NCI-H128 (cell line): ENCODE results near the gene SAMM50.

ENCODE experiments used
- DNase-seq: peaks from one replicate; lab custom pipeline; 2025; ENCODE audit not compliant: unreplicated experiment; lab: John Stamatoyannopoulos, UW

The SAMM50 gene

DNA sequence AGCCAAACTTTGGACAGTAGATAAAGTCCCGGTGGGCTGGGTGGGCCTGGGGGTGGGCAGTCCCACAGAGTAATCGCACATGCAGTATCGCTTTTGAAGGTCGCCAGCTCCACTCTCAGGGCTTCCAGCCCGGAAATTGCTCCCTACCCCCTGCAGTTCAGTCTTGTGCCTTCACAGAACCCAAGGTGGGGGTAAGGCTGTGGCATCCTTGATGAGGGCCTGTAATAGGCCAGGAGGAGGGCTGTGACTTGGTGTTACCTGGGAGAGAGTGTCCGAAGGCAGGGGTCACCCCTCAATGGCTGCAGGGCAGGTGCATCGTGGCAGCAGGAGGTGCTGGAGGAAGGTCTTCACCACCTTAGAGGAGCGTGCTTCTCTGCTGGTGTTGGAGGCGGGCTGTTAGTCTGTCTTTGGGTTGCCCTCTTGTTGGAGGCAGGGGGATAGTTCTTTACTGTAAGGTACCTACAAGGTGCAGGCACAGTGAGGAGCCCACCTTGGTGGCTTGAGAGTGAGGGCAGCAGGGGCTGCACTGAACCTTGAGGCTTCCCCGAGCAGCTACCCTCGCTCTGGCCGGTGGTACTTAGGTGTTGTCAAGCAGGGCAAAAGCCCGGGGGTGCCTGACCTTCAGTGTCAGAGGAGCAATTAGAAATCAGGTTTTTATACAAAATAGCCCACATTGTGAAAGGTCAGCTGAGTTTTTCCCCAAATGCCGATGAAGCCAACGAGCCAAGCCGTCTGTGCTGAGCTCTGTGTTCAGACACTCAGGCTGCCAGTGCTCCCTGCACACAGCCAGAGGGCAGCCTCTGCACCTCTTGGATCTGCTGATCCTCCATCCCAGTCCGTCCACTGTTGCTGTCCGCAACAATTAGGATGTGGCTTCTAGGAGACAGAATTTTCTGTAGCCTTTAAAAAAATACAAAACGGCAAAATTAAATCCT, 21.9 kb downstream of the SAMM50 start:
- no peak for DNase-seq

- no peak for DNase-seq
Observed at GRCh38 chr22:43978558-43978957, 23.3 kb downstream of the SAMM50 start.

GRCh38 chr22:43980579-43980978, 25.3 kb downstream of the SAMM50 start:
- DNase-seq = no peak

- no peak for DNase-seq
Observed at GRCh38 chr22:43980996-43981395, 25.8 kb downstream of the SAMM50 start.

- no peak for DNase-seq
Observed at GRCh38 chr22:43983808-43984207, 28.6 kb downstream of the SAMM50 start.

GRCh38 chr22:43985532-43985931, 30.3 kb downstream of the SAMM50 start:
- DNase-seq = no peak

- DNase-seq = no peak
Observed at GRCh38 chr22:43988116-43988820, 33.0 kb downstream of the SAMM50 start.

- DNase-seq = no peak
Observed at GRCh38 chr22:43988960-43989359, 33.7 kb downstream of the SAMM50 start.

DNA sequence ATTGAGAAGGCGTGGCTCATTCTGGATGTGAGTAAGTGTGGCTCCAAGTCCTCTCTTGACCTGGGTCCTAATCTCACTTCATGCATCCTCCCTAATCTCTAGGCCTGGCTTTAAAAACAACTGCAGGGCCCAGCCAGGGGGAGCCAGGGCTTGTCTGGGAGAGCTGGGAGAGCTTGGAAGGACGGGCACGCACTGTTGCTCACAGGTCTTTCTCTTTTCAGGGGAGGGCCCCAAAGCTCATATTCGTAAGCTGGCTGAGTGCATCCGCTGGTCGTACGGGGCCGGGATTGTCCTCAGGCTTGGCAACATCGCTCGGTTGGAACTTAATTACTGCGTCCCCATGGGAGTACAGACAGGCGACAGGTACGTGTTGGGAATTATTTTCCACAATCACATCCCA, 34.8 kb downstream of the SAMM50 start:
- no peak for DNase-seq

GRCh38 chr22:43991316-43992020, 36.2 kb downstream of the SAMM50 start:
- DNase-seq = no peak

DNA sequence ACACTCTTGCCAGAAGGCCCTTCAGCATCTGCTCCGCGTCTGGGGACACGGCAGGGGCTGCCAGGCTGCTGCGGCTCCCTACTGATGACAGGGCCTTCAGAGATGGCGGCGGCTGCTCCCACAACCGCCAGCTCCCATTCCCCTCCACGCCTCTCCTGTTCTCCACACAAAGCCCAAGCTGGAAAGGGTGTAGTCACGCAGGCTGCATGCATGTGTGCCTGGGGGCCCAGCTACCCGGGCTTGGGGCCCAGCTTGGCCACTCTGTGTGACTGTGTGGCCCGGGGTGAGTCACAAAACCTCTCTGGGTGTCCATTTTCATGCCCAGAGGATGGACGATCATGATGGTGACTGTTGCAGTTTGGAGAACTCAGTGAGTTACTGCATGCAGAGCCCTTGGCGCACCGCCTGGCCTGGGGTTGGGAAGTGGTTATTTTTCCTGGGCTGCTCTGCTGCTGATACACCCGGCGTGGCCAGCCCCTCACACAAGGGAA, 37.1 kb downstream of the SAMM50 start:
- no peak for DNase-seq

DNA sequence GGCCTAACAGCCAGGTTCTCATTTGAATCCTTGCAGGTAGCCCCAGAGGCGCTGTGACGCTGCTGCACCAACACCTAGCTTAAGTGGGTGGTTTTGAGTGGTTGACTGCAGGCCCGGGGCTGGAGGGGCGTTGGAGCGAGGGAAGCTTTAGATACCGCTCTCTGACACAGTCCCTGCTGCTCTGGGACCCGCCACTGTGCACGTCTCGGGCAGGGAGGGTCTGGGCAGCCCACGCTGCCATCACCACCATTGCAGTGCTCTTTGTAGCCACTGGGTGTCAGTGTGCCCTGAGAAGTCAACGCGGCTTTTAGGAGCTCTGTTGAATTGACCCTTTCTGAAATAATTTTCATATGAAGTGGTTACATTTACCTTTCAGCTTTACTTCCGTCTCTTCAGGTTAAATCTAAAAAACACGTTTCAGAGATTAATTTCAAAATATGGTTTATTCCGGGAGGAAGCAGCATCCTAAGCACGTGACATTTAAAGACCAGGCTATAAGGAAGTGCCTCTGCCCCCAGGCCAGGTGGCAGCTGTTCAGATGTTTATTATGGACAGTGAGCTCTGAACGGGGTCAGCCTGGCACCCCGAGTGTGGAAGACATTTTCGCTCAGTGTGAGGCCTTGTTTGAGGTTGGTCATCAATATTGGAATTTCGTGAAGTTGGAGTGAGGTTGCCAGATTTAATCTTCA, 38.0 kb downstream of the SAMM50 start:
- DNase-seq = peak; percentile 12

GRCh38 chr22:43994006-43994405, 38.8 kb downstream of the SAMM50 start:
- no peak for DNase-seq

DNA sequence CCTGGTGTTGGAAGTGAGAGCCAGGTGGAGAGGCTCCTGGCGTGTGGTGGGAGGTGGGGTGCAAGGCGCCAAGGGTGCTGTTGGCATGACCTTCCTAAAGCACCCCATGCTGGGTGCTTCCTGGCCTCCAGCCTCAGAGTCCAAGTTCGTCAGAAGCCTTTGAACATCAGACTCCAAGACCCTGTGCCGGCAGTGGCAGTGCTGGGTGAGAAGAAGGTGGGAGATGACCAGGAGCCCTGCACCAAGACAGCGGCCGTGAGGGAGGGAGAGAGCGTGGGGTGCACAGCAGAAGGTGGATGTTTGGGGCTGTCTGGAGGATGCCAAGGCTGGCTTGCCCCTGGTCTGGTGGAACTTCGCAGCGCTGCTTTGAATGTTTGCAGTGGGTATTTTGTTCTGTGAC, 39.2 kb downstream of the SAMM50 start:
- DNase-seq = no peak

GRCh38 chr22:43995057-43995685, 39.9 kb downstream of the SAMM50 start:
- no peak for DNase-seq

- DNase-seq = no peak
Observed at GRCh38 chr22:43995798-43996169, 40.5 kb downstream of the SAMM50 start.

DNA sequence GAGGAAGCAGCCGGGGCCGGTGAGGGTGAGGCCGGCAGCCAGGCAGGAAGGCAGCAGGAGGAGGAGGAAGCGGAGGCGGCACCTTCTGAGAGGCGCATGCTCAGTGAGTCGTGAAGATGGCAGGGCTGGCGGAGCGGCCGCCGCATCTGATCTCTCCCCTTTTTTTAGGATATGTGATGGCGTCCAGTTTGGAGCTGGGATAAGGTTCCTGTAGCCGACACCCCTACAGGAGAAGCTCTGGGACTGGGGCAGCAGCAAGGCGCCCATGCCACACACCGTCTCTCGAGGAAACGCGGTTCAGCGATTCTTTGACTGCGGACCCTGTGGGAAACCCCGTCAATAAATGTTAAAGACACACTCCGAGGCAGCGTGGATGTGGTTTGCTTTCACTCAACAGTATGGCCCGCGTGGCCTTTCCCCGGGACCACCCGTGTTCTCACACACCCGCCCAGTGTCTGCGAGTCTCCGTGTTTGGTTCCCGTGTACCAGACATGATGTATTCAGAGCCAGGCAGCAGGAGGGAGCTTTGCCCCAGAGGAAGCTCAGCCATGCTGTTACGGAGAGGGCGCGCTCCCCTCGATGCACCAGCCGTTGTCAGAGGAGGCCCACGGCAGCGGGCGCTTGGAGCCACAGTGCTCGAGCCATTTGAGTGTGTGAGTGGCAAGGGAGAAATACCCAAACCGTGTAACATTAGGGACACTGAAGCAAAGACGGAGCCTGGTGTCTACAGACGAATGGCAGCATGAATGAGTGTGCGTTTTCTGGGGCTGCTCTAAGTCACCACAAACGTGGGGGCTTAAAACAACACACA, 41.1 kb downstream of the SAMM50 start:
- DNase-seq = no peak

DNA sequence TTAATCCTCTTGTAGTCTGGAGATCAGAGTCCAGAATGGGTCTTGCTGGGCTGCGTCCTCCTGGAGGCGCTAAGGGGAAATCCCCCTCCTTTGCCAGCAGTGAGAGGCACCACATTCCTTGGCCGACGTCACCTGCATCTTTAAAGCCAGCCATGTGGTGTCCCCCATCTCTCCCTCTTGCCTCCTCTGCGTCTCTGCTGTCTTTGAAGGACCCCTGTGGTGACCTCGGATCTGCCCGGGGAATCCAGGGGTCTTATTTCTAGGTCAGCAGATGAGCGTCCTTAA, 41.7 kb downstream of the SAMM50 start:
- DNase-seq = no peak

DNA sequence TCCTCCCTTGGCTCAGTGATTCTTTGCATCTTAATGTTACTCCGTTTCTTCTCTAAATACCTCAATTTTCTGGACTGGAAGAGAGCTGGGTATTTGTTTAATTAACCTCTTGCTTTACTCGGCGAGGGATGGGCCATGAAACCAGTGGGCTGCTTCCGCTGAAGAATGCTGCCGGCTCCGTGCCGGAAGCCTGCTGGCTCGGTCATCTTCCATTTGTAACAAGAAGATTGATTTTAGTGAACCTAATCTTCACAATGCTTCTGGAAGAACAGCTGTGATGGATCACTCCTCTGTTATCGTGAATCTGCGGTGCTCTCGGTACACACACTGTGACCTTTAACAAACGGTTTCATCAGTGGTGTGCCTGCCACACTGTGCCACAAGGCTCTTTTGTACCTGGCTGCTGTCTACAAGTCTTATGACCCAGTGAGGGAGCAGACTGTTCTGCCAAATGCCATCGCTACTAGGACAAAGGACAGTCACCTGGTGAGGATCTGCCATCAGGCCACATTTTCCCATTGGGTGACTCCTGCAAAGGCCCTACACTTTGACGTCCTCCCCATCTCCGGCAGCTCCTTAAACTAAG, 43.5 kb downstream of the SAMM50 start:
- DNase-seq = no peak

GRCh38 chr22:43999378-43999777, 44.1 kb downstream of the SAMM50 start:
- DNase-seq = no peak
